H9 (cell line): Measurements from ENCODE around the gene CERS6. TPM values are rescaled to one million over a fixed set of nuclear protein-coding genes. Genes with fewer than 3 reads are reported as not detected.

ENCODE experiments used
- DNase-seq: peaks from one replicate; pipeline ENCODE4 v3.0.0-alpha.2; 2017
- H2AFZ ChIP-seq: one replicate; pipeline ENCODE4 v1.6.1; 2013; ENCODE audit warnings: mild to moderate bottlenecking, low read length, control low read depth, moderate library complexity
- H2AK5ac ChIP-seq: 2 replicates; pipeline ENCODE4 v1.6.1; 2013; ENCODE audit warnings: low read length, control low read depth, mixed read lengths; ENCODE audit not compliant: insufficient read length
- H2BK120ac ChIP-seq: one replicate; pipeline ENCODE4 v1.6.1; 2013; ENCODE audit warnings: low read depth, mild to moderate bottlenecking, low read length, control low read depth, inconsistent platforms; ENCODE audit not compliant: poor library complexity, severe bottlenecking
- H2BK12ac ChIP-seq: 2 replicates; pipeline ENCODE4 v1.6.1; 2013; ENCODE audit warnings: low read length, control low read depth, mixed read lengths, low read depth; ENCODE audit not compliant: insufficient read length
- H2BK15ac ChIP-seq: 2 replicates; pipeline ENCODE4 v1.6.1; 2013; ENCODE audit warnings: low read depth, low read length, control low read depth
- H2BK20ac ChIP-seq: one replicate; pipeline ENCODE4 v1.6.1; 2013; ENCODE audit warnings: low read depth, mild to moderate bottlenecking, low read length, control low read depth, inconsistent platforms; ENCODE audit not compliant: poor library complexity, severe bottlenecking
- H2BK5ac ChIP-seq: 2 replicates; pipeline ENCODE4 v1.6.1; 2013; ENCODE audit warnings: low read length, control low read depth, mixed read lengths; ENCODE audit not compliant: insufficient read length
- H3K14ac ChIP-seq: 2 replicates; pipeline ENCODE4 v1.6.1; 2013; ENCODE audit warnings: low read length, control low read depth; ENCODE audit not compliant: insufficient read depth
- H3K18ac ChIP-seq: 2 replicates; pipeline ENCODE4 v1.6.1; 2013; ENCODE audit warnings: low read depth, mild to moderate bottlenecking, mixed read lengths, low read length, control low read depth; ENCODE audit not compliant: insufficient read length
- H3K23ac ChIP-seq: 2 replicates; pipeline ENCODE4 v1.6.1; 2013; ENCODE audit warnings: low read length, control low read depth, mixed read lengths, low read depth; ENCODE audit not compliant: insufficient read length
- H3K23me2 ChIP-seq: 2 replicates; pipeline ENCODE4 v1.6.1; 2013; ENCODE audit warnings: low read depth, mild to moderate bottlenecking, mixed read lengths, low read length, control low read depth; ENCODE audit not compliant: insufficient read length, poor library complexity, severe bottlenecking
- H3K27ac ChIP-seq: 2 replicates; pipeline ENCODE4 v1.5.1; 2013; ENCODE audit warnings: low read length, control low read depth, mixed read lengths, low read depth; ENCODE audit not compliant: insufficient read length
- H3K27me3 ChIP-seq: 2 replicates; pipeline ENCODE4 v1.6.1; 2013; ENCODE audit warnings: low read length, control low read depth, inconsistent platforms; ENCODE audit not compliant: insufficient read depth
- H3K4ac ChIP-seq: 2 replicates; pipeline ENCODE4 v1.6.1; 2013; ENCODE audit warnings: low read depth, mild to moderate bottlenecking, control low read depth, inconsistent platforms, low read length, moderate library complexity
- H3K4me1 ChIP-seq: 2 replicates; pipeline ENCODE4 v1.6.1; 2013; ENCODE audit warnings: low read length, control low read depth, inconsistent platforms; ENCODE audit not compliant: insufficient read depth
- H3K4me2 ChIP-seq: 2 replicates; pipeline ENCODE4 v1.6.1; 2013; ENCODE audit warnings: low read length, control low read depth, mixed read lengths; ENCODE audit not compliant: insufficient read length, insufficient read depth
- H3K56ac ChIP-seq: 2 replicates; pipeline ENCODE4 v1.6.1; 2013; ENCODE audit warnings: low read depth, mild to moderate bottlenecking, mixed read lengths, low read length, control low read depth; ENCODE audit not compliant: insufficient read length
- H3K79me1 ChIP-seq: 2 replicates; pipeline ENCODE4 v1.6.1; 2013; ENCODE audit warnings: low read depth, mild to moderate bottlenecking, moderate library complexity, low read length, control low read depth, inconsistent platforms; ENCODE audit not compliant: insufficient read depth, poor library complexity, severe bottlenecking
- H3K79me2 ChIP-seq: 2 replicates; pipeline ENCODE4 v1.6.1; 2013; ENCODE audit warnings: low read length, control low read depth, inconsistent platforms; ENCODE audit not compliant: insufficient read depth
- H3K9ac ChIP-seq: 2 replicates; pipeline ENCODE4 v1.6.1; 2013; ENCODE audit warnings: low read length, control low read depth, mixed read lengths; ENCODE audit not compliant: insufficient read length; ENCODE audit errors: extremely low read depth
- H3K9me3 ChIP-seq: one replicate; pipeline ENCODE4 v1.6.1; 2013; ENCODE audit warnings: low read depth, low read length, inconsistent platforms; ENCODE audit not compliant: control insufficient read depth
- H3T11ph ChIP-seq: one replicate; pipeline ENCODE4 v1.6.1; 2013; ENCODE audit warnings: mild to moderate bottlenecking, low read length, control low read depth, inconsistent platforms
- H4K20me1 ChIP-seq: one replicate; pipeline ENCODE4 v1.6.1; 2013; ENCODE audit not compliant: control insufficient read depth, insufficient read length, insufficient read depth
- H4K5ac ChIP-seq: 2 replicates; pipeline ENCODE4 v1.6.1; 2013; ENCODE audit warnings: low read depth, mild to moderate bottlenecking, mixed read lengths, low read length, control low read depth; ENCODE audit not compliant: insufficient read length
- H4K8ac ChIP-seq: replicated peaks from 2 replicates; pipeline ENCODE4 v1.6.1; 2013; ENCODE audit warnings: low read length, control low read depth, mixed read lengths, low read depth; ENCODE audit not compliant: insufficient read length
- H4K91ac ChIP-seq: 2 replicates; pipeline ENCODE4 v1.6.1; 2013; ENCODE audit warnings: low read depth, mild to moderate bottlenecking, moderate library complexity, mixed read lengths, low read length, control low read depth; ENCODE audit not compliant: insufficient read length
- H3K27ac Mint-ChIP-seq, 3 experiments: 2 replicates in 2 of 3; 3 replicates in 1 of 3; pipeline ENCODE4 v1.8.0; 2020 to 2021; ENCODE audit warnings: mixed read lengths in 3 of 3, mild to moderate bottlenecking in 1 of 3, moderate library complexity in 1 of 3
- H3K27me3 Mint-ChIP-seq: 2 replicates; pipeline ENCODE4 v1.8.0; 2021; ENCODE audit warnings: low read depth, mild to moderate bottlenecking, moderate library complexity, mixed read lengths
- H3K36me3 Mint-ChIP-seq, 3 experiments: 2 replicates in 2 of 3; 3 replicates in 1 of 3; pipeline ENCODE4 v1.8.0; 2020 to 2021; ENCODE audit warnings: low read depth in 3 of 3, mixed read lengths in 3 of 3; ENCODE audit not compliant: insufficient read depth in 1 of 3
- H3K4me1 Mint-ChIP-seq, 2 experiments: 2 replicates each; pipeline ENCODE4 v1.8.0; 2020; ENCODE audit warnings: mixed read lengths in 2 of 2
- H3K4me3 Mint-ChIP-seq, 2 experiments: 2 replicates in 1 of 2; 3 replicates in 1 of 2; pipeline ENCODE4 v1.8.0; 2020 to 2021; ENCODE audit warnings: mild to moderate bottlenecking in 2 of 2, mixed read lengths in 2 of 2, moderate library complexity in 1 of 2
- H3K9me3 Mint-ChIP-seq, 2 experiments: 2 replicates in 1 of 2; 3 replicates in 1 of 2; pipeline ENCODE4 v1.8.0; 2020; ENCODE audit warnings: mild to moderate bottlenecking in 2 of 2, mixed read lengths in 2 of 2, moderate library complexity in 1 of 2
- WGBS: extraction: QIAGEN DNeasy Blood & Tissue Kit; methylation state at CpG from one replicate; pipeline ENCODE4 v1.1.7; 2013; ENCODE audit warnings: missing lambda C conversion rate, low lambda C conversion rate, mixed read lengths; ENCODE audit not compliant: insufficient read length; ENCODE audit errors: extremely low coverage; 5-methylcytosine and 5-hydroxymethylcytosine counted together
- total RNA-seq: library from RNA; stranded (reverse); gene quantifications from 2 replicates; pipeline ENCODE4 v1.2.1, GENCODE V29; 2021
- TF ChIP-seq, protein P1 (sequence below): fragments of 200-600 bp; sonication (generic); conservative IDR thresholded peaks from 3 replicates; pipeline ENCODE4 v1.8.0; 2021; ENCODE audit warnings: antibody characterized with exemption, mild to moderate bottlenecking

Gene CERS6
- total RNA-seq, 1 experiment from 2014 or later = 17.7 TPM

DNA sequence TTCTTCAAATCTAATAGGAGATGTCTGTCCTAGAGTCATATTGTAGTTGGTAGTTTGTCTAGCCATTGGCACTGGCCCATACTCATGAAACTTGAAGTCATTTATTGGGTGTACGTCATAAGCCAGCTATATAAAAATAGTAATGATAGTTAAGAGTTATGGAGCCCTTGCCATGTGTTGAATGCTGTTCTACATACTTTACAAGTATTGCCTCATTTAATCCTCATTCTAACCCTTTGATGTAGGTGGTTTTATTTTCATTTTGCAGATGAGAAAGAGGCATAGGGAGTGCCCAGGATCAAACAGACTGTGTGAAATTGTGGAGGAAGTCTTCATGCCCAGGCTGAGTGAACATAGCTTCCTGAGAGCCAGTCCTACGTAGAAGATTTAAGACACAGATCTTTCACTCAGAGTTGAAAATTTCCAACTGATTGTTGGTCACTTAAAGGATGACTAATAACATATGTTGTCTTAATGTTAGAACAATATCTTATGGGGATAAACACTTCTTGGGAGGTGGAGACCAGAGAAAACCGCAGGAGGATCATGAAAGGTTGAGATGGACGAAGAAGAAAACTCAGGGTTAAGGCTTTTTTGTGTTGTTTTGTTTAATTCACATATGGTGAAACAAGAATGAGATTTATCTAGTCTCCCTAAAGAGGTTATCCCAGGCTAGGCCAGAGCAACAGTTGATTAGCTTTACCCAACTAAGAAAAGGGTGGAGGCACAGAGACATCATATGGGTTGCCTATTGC is 156.0 kb downstream of the CERS6 start:
- H2AFZ ChIP-seq = no peak overlapping the region
- H4K5ac ChIP-seq = no peak overlapping the region
- H4K91ac ChIP-seq = no peak overlapping the region
- no peaks in the 10 kb centered on the region for H3K79me1 ChIP-seq
- no peak overlapping the region for H2BK12ac ChIP-seq
- no peak overlapping the region for H4K8ac ChIP-seq
- H2BK15ac ChIP-seq = no peak overlapping the region
- H3K27me3 Mint-ChIP-seq = no peaks in the 10 kb centered on the region
- no peak overlapping the region for H3T11ph ChIP-seq
- no peak overlapping the region for H3K4me3 Mint-ChIP-seq
- no peaks in the 10 kb centered on the region for H3K4me1 ChIP-seq
- peaks cover 9 to 25% of the 10 kb centered on the region in 2 experiments; a peak in 4 of 5 replicates for H3K9me3 Mint-ChIP-seq
- WGBS = no CpG with 5 or more reads among the region's 4 CpGs
- H4K20me1 ChIP-seq = no peaks in the 10 kb centered on the region
- H2BK20ac ChIP-seq = no peak overlapping the region
- no peak overlapping the region for H3K4me2 ChIP-seq
- TF ChIP-seq, protein P1, sequence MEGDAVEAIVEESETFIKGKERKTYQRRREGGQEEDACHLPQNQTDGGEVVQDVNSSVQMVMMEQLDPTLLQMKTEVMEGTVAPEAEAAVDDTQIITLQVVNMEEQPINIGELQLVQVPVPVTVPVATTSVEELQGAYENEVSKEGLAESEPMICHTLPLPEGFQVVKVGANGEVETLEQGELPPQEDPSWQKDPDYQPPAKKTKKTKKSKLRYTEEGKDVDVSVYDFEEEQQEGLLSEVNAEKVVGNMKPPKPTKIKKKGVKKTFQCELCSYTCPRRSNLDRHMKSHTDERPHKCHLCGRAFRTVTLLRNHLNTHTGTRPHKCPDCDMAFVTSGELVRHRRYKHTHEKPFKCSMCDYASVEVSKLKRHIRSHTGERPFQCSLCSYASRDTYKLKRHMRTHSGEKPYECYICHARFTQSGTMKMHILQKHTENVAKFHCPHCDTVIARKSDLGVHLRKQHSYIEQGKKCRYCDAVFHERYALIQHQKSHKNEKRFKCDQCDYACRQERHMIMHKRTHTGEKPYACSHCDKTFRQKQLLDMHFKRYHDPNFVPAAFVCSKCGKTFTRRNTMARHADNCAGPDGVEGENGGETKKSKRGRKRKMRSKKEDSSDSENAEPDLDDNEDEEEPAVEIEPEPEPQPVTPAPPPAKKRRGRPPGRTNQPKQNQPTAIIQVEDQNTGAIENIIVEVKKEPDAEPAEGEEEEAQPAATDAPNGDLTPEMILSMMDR = no peak
- H2AK5ac ChIP-seq = no peak overlapping the region
- H3K4ac ChIP-seq = no peak overlapping the region
- H2BK5ac ChIP-seq = no peak overlapping the region
- no peak overlapping the region for H3K27ac ChIP-seq
- peaks cover 2% of the 10 kb centered on the region; the same call in 1 of the 2 replicates for H3K79me2 ChIP-seq
- no peak overlapping the region for H2BK120ac ChIP-seq
- no peak overlapping the region for H3K23ac ChIP-seq
- H3K9me3 ChIP-seq = no peaks in the 10 kb centered on the region
- no peak for DNase-seq
- no peak overlapping the region for H3K9ac ChIP-seq
- H3K27ac Mint-ChIP-seq = no peak overlapping the region
- H3K56ac ChIP-seq = no peak overlapping the region
- H3K14ac ChIP-seq = no peak overlapping the region
- no peaks in the 10 kb centered on the region for H3K27me3 ChIP-seq
- no peak overlapping the region for H3K18ac ChIP-seq
- H3K36me3 Mint-ChIP-seq = peaks cover 19 to 42% (median 20%) of the 10 kb centered on the region in 3 experiments
- no peaks in the 10 kb centered on the region for H3K23me2 ChIP-seq
- H3K4me1 Mint-ChIP-seq = peaks cover 2 to 5% of the 10 kb centered on the region in 2 experiments; a peak in 3 of 4 replicates
